Measurements from ENCODE around the gene SELENOO.
A peak's percentile ranks its signal among the peaks of the same experiment; 100 is the strongest.

Gene SELENOO

DNA sequence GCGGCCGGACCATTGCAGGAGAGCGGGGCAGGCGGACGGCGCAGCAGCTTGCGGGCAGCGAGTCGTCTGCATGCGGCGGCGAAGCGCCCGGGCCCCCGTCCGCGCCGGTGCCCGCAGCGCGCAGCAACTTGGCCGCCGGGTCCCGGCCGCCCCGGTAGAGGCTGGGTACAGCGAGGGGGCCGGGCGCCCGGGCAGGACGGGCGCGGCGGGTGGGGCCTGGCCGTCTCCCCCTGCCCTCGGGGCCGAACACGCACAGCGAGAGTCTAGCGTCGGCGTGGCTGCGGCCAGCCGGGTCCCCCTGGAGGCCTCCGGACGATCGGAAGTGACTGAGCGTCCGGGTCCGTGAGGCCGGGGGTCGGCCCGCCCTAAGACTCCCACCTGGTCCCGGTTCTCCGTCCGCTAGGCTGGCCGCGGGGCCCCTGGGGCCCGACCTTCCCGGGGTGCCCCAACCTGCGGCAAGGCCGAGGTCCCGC, 15.9 kb upstream of the SELENOO start:
- H3K9me2 ChIP-seq (replicated peaks; ENCODE audit: control insufficient read depth, low read length) = no peaks in the 10 kb centered on the region
- peaks cover 37% of the 10 kb centered on the region for H3K79me2 ChIP-seq (ENCODE audit: control insufficient read depth, low read length)
- H3K4me1 ChIP-seq (ENCODE audit: control insufficient read depth, low read length) = peaks cover 48% of the 10 kb centered on the region
- no peaks in the 10 kb centered on the region for H3K27me3 ChIP-seq (ENCODE audit: control insufficient read depth, low read length)
- H3K27ac ChIP-seq (ENCODE audit: low read depth, low read length) = peak overlapping the region; percentile 64
- H3K36me3 ChIP-seq (ENCODE audit: control insufficient read depth, low read length) = peaks cover 32% of the 10 kb centered on the region
- no peaks in the 10 kb centered on the region for H4K20me1 ChIP-seq (ENCODE audit: control insufficient read depth, insufficient read depth, low read depth, low read length)
- H3K4me3 ChIP-seq (ENCODE audit: low read length) = peak overlapping the region; percentile 97
- H3K4me2 ChIP-seq (ENCODE audit: low read length) = peak overlapping the region; percentile 97
- no peak for TF ChIP-seq EZH2phosphoT487 (IDR thresholded peaks at IDR 0.05; ENCODE audit: borderline replicate concordance, low read length)
- TF ChIP-seq, protein P1, sequence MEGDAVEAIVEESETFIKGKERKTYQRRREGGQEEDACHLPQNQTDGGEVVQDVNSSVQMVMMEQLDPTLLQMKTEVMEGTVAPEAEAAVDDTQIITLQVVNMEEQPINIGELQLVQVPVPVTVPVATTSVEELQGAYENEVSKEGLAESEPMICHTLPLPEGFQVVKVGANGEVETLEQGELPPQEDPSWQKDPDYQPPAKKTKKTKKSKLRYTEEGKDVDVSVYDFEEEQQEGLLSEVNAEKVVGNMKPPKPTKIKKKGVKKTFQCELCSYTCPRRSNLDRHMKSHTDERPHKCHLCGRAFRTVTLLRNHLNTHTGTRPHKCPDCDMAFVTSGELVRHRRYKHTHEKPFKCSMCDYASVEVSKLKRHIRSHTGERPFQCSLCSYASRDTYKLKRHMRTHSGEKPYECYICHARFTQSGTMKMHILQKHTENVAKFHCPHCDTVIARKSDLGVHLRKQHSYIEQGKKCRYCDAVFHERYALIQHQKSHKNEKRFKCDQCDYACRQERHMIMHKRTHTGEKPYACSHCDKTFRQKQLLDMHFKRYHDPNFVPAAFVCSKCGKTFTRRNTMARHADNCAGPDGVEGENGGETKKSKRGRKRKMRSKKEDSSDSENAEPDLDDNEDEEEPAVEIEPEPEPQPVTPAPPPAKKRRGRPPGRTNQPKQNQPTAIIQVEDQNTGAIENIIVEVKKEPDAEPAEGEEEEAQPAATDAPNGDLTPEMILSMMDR (IDR thresholded peaks at IDR 0.05; ENCODE audit: low read depth, low read length, poor library complexity, severe bottlenecking) = no peak
- H3K9me3 ChIP-seq (ENCODE audit: control insufficient read depth, insufficient read depth, low read length) = no peaks in the 10 kb centered on the region
- peaks cover 28% of the 10 kb centered on the region for H3F3A ChIP-seq (ENCODE audit: control insufficient read depth, insufficient read depth)

DNA sequence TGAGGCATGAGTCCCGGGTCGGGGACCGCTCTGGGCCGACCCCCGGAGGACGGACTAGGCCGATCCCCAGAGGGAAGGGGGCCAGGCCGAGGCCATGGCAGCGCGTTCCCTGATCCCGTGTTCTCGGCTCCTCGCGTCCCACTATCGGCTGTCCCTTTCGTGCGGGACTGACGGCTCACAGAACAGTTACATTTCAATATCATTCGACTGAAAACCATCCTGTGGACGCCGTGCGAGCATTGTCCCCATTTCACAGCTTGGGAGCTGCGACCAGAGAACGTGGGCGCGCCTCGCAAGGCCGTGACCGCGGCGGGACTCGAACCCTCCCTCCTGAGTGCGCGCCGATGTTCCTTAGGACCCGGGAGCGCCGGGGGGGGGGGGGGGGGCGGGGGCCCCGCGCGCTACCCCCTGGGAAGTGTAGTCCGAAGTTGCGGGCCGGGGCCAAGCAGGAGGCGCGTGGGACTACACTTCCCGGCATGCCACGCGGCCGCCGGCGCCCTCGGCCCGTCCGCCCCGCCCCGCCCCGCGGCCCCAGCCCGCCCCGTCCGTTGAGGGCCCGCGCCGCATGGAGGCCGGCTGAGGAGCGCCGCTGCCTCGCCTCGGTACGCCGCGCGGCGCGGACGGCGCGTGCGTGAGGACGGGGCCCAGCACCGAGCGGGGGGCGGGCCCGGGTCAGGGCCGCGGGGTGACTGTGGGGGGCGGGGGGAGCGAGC, 15.3 kb upstream of the SELENOO start, which contains the start of gene TRABD:
TRABD (plus strand) TSS at position 539 of the 713 bp plus-strand sequence. CDS start 7,148 bp downstream, outside the sequence.
- peak within 1 kb of the TSS; percentile 99 for H3K4me2 ChIP-seq (ENCODE audit: low read length)
- H3K36me3 ChIP-seq (ENCODE audit: control insufficient read depth, low read length) = peaks cover 32% of the 10 kb centered on the region
- peaks cover 37% of the 10 kb centered on the region for H3K79me2 ChIP-seq (ENCODE audit: control insufficient read depth, low read length)
- no peaks in the 10 kb centered on the region for H3K9me2 ChIP-seq (replicated peaks; ENCODE audit: control insufficient read depth, low read length)
- H3K4me1 ChIP-seq (ENCODE audit: control insufficient read depth, low read length) = peaks cover 50% of the 10 kb centered on the region
- peak within 1 kb of the TSS; percentile 100 for H3K27ac ChIP-seq (ENCODE audit: low read depth, low read length)
- H3K27me3 ChIP-seq (ENCODE audit: control insufficient read depth, low read length) = no peaks in the 10 kb centered on the region
- peak within 1 kb of the TSS; percentile 97 for H3K4me3 ChIP-seq (ENCODE audit: low read length)
- no peaks in the 10 kb centered on the region for H4K20me1 ChIP-seq (ENCODE audit: control insufficient read depth, insufficient read depth, low read depth, low read length)
- peaks cover 31% of the 10 kb centered on the region for H3F3A ChIP-seq (ENCODE audit: control insufficient read depth, insufficient read depth)
- no peaks in the 10 kb centered on the region for H3K9me3 ChIP-seq (ENCODE audit: control insufficient read depth, insufficient read depth, low read length)
- TF ChIP-seq, protein P1 (IDR thresholded peaks at IDR 0.05; ENCODE audit: low read depth, low read length, poor library complexity, severe bottlenecking) = no peak
- TF ChIP-seq EZH2phosphoT487 (IDR thresholded peaks at IDR 0.05; ENCODE audit: borderline replicate concordance, low read length) = no peak

DNA sequence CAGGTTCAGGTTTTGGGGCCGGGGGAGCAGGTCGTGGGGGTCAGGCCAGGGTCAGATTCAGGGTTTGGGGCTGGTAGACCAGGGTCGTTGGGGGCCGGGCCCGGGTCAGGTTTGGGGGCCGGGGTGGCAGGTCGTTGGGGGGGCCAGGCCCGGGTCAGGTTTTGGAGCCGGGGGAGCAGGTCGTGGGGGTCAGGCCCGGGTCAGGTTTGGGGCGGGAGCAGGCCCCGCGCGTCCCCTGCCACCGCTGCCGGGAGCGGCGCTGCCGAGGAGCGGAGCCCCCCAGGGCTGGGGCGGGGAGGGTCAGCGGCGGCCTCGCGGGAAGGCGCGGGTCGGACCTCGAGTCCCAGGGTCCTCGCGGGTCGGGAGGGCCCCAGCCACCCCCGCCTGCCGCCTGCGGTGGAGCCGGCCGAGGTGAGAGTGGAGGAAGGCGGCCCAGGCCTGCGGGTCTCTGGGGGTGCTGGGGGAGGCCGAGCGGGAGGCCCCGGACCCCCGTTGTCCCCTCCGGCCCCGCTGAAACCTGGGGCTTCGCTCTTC, 14.6 kb upstream of the SELENOO start:
- H3K36me3 ChIP-seq (ENCODE audit: control insufficient read depth, low read length) = peaks cover 37% of the 10 kb centered on the region
- H3K9me2 ChIP-seq (replicated peaks; ENCODE audit: control insufficient read depth, low read length) = no peaks in the 10 kb centered on the region
- H3K27ac ChIP-seq (ENCODE audit: low read depth, low read length) = peak overlapping the region; percentile 100
- peak overlapping the region; percentile 87 for H3K4me3 ChIP-seq (ENCODE audit: low read length)
- peaks cover 37% of the 10 kb centered on the region for H3K79me2 ChIP-seq (ENCODE audit: control insufficient read depth, low read length)
- peaks cover 57% of the 10 kb centered on the region for H3K4me1 ChIP-seq (ENCODE audit: control insufficient read depth, low read length)
- H3K27me3 ChIP-seq (ENCODE audit: control insufficient read depth, low read length) = no peaks in the 10 kb centered on the region
- no peaks in the 10 kb centered on the region for H4K20me1 ChIP-seq (ENCODE audit: control insufficient read depth, insufficient read depth, low read depth, low read length)
- no peaks in the 10 kb centered on the region for H3K9me3 ChIP-seq (ENCODE audit: control insufficient read depth, insufficient read depth, low read length)
- H3K4me2 ChIP-seq (ENCODE audit: low read length) = peak overlapping the region; percentile 99
- TF ChIP-seq EZH2phosphoT487 (IDR thresholded peaks at IDR 0.05; ENCODE audit: borderline replicate concordance, low read length) = no peak
- TF ChIP-seq, protein P1 (IDR thresholded peaks at IDR 0.05; ENCODE audit: low read depth, low read length, poor library complexity, severe bottlenecking) = no peak
- peaks cover 36% of the 10 kb centered on the region for H3F3A ChIP-seq (ENCODE audit: control insufficient read depth, insufficient read depth)
